ENCODE measurements around the gene TUSC1. TPM values are rescaled to one million over a fixed set of nuclear protein-coding genes. Genes with fewer than 3 reads are reported as not detected.

The TUSC1 gene
- 9.4 and 10.1 TPM in 2 replicates for total RNA-seq

GRCh38 chr9:25678147-25678666, at the start of gene TUSC1:
TUSC1 (minus strand) TSS chr9:25678444; CDS start chr9:25678312, 132 bp downstream.

